Neural progenitor cell (in vitro differentiated cells): Measurements from ENCODE around the gene GLTP. TPM values are rescaled to one million over a fixed set of nuclear protein-coding genes. Genes with fewer than 3 reads are reported as not detected.
"Not testable (repeated sequence)": the region's sequence is repeated elsewhere in the genome, so short reads cannot be mapped to it uniquely, and the experiment has no call there.

ENCODE experiments used
- DNase-seq: peaks from one replicate; pipeline ENCODE4 v3.0.0-alpha.2; 2016; ENCODE audit warnings: low spot score
- H2AFZ ChIP-seq: fragments of 200-600 bp; sonication (generic); replicated peaks from 2 replicates; pipeline ENCODE4 v1.6.1; 2016; ENCODE audit warnings: antibody characterized with exemption
- H3F3A ChIP-seq: fragments of 200-600 bp; sonication (generic); 2 replicates; pipeline ENCODE4 v1.6.1; 2016; ENCODE audit warnings: antibody characterized with exemption, low read depth
- H3K27ac ChIP-seq: fragments of 200-600 bp; sonication (generic); 2 replicates; pipeline ENCODE4 v1.5.1; 2016; ENCODE audit warnings: mild to moderate bottlenecking
- H3K27me3 ChIP-seq: fragments of 200-600 bp; sonication (generic); 2 replicates; pipeline ENCODE4 v1.6.1; 2016; ENCODE audit warnings: mild to moderate bottlenecking, moderate library complexity
- H3K36me3 ChIP-seq: fragments of 200-600 bp; sonication (generic); 2 replicates; pipeline ENCODE4 v1.5.1; 2016
- H3K4me1 ChIP-seq: fragments of 200-600 bp; sonication (generic); 2 replicates; pipeline ENCODE4 v1.6.1; 2016; ENCODE audit warnings: mixed run types
- H3K4me2 ChIP-seq: fragments of 200-600 bp; sonication (generic); 2 replicates; pipeline ENCODE4 v1.6.1; 2016
- H3K4me3 ChIP-seq: fragments of 200-600 bp; sonication (generic); 2 replicates; pipeline ENCODE4 v1.5.1; 2016
- H3K79me2 ChIP-seq: fragments of 200-600 bp; sonication (generic); 2 replicates; pipeline ENCODE4 v1.6.1; 2016; ENCODE audit warnings: low read depth
- H3K9ac ChIP-seq: fragments of 200-600 bp; sonication (generic); 2 replicates; pipeline ENCODE4 v1.6.1; 2016
- H3K9me3 ChIP-seq: fragments of 200-600 bp; sonication (generic); 2 replicates; pipeline ENCODE4 v1.5.1; 2016; ENCODE audit warnings: low read depth
- H4K20me1 ChIP-seq: fragments of 200-600 bp; sonication (generic); 2 replicates; pipeline ENCODE4 v1.6.1; 2016; ENCODE audit warnings: low read depth
- H3K27ac Mint-ChIP-seq: 3 replicates; pipeline ENCODE4 v1.8.0; 2021; ENCODE audit warnings: mixed read lengths
- H3K27me3 Mint-ChIP-seq: 2 replicates; pipeline ENCODE4 v1.8.0; 2022; ENCODE audit warnings: low read depth, mild to moderate bottlenecking, inconsistent platforms, moderate library complexity, mixed read lengths; ENCODE audit not compliant: insufficient read depth
- H3K36me3 Mint-ChIP-seq: 3 replicates; pipeline ENCODE4 v1.8.0; 2021; ENCODE audit warnings: mixed read lengths
- H3K4me1 Mint-ChIP-seq: 3 replicates; pipeline ENCODE4 v1.8.0; 2021; ENCODE audit warnings: mixed read lengths
- H3K4me3 Mint-ChIP-seq: 3 replicates; pipeline ENCODE4 v1.8.0; 2021; ENCODE audit warnings: mild to moderate bottlenecking, moderate library complexity, mixed read lengths
- H3K9me3 Mint-ChIP-seq: 3 replicates; pipeline ENCODE4 v1.8.0; 2020; ENCODE audit warnings: mixed read lengths
- EZH2 ChIP-seq: fragments of 200-600 bp; sonication (generic); IDR thresholded peaks from 2 replicates; pipeline ENCODE4 v1.6.1; 2017; ENCODE audit warnings: antibody characterized with exemption, mild to moderate bottlenecking, moderate library complexity
- EZH2phosphoT487 ChIP-seq: fragments of 200-600 bp; sonication (generic); IDR thresholded peaks from 2 replicates; pipeline ENCODE4 v1.6.1; 2017; ENCODE audit warnings: antibody characterized with exemption
- total RNA-seq: library from RNA; depleted of rRNA; stranded (reverse); fragments of >200 nt; gene quantifications from 2 replicates; pipeline ENCODE4 v1.2.3, GENCODE V29; 2015; ENCODE audit warnings: low replicate concordance
- TF ChIP-seq, protein P1 (sequence below): fragments of 200-600 bp; sonication (generic); IDR thresholded peaks from 2 replicates; pipeline ENCODE4 v1.5.1; 2017; ENCODE audit warnings: antibody characterized with exemption, mild to moderate bottlenecking

GLTP gene
- total RNA-seq, 1 donor from 2014 or later, result 24.0 TPM

DNA sequence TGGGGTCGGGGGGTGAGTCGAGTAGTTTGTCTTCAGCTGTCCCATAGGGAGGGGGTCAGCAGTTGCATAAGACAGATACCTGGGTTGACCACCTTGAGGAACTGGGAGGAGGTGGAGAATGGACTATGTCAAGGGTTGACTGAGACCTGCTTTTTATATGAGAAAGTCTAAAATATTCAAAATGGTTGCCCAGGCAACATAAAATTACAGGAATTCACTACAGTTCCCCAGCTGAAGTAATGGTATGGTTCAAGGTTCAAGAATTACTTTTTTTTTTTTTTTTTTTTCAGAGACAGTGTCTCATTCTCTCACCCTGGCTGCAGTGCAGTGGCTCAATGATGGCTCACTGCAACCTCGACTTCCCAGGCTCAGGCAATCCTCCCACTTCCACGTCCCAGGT is 14.6 kb upstream of the GLTP start:
- Mint-ChIP-seq H3K27ac (no peak overlapping the region), H3K36me3 (no peaks in the 10 kb centered on the region), H3K4me1 (peaks cover 4% of the 10 kb centered on the region), H3K27me3 (peaks cover 9% of the 10 kb centered on the region), H3K4me3 (no peak overlapping the region), H3K9me3 (no peaks in the 10 kb centered on the region)
- no peaks in the 10 kb centered on the region for H3K4me1 ChIP-seq
- H3K4me3 ChIP-seq, result no peak overlapping the region
- H2AFZ ChIP-seq, result no peak overlapping the region
- no peak overlapping the region for H3K9ac ChIP-seq
- H3K79me2 ChIP-seq, result no peaks in the 10 kb centered on the region
- TF ChIP-seq, protein P1, sequence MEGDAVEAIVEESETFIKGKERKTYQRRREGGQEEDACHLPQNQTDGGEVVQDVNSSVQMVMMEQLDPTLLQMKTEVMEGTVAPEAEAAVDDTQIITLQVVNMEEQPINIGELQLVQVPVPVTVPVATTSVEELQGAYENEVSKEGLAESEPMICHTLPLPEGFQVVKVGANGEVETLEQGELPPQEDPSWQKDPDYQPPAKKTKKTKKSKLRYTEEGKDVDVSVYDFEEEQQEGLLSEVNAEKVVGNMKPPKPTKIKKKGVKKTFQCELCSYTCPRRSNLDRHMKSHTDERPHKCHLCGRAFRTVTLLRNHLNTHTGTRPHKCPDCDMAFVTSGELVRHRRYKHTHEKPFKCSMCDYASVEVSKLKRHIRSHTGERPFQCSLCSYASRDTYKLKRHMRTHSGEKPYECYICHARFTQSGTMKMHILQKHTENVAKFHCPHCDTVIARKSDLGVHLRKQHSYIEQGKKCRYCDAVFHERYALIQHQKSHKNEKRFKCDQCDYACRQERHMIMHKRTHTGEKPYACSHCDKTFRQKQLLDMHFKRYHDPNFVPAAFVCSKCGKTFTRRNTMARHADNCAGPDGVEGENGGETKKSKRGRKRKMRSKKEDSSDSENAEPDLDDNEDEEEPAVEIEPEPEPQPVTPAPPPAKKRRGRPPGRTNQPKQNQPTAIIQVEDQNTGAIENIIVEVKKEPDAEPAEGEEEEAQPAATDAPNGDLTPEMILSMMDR, result no peak
- no peak for TF ChIP-seq EZH2phosphoT487
- TF ChIP-seq EZH2, result no peak
- no peaks in the 10 kb centered on the region for H3K36me3 ChIP-seq
- H4K20me1 ChIP-seq, result no peaks in the 10 kb centered on the region
- H3K9me3 ChIP-seq, result no peaks in the 10 kb centered on the region
- peaks cover 10% of the 10 kb centered on the region for H3K27me3 ChIP-seq
- H3K27ac ChIP-seq, result no peak overlapping the region
- no peak for DNase-seq
- H3F3A ChIP-seq, result peaks cover 10% of the 10 kb centered on the region
- H3K4me2 ChIP-seq, result no peak overlapping the region

DNA sequence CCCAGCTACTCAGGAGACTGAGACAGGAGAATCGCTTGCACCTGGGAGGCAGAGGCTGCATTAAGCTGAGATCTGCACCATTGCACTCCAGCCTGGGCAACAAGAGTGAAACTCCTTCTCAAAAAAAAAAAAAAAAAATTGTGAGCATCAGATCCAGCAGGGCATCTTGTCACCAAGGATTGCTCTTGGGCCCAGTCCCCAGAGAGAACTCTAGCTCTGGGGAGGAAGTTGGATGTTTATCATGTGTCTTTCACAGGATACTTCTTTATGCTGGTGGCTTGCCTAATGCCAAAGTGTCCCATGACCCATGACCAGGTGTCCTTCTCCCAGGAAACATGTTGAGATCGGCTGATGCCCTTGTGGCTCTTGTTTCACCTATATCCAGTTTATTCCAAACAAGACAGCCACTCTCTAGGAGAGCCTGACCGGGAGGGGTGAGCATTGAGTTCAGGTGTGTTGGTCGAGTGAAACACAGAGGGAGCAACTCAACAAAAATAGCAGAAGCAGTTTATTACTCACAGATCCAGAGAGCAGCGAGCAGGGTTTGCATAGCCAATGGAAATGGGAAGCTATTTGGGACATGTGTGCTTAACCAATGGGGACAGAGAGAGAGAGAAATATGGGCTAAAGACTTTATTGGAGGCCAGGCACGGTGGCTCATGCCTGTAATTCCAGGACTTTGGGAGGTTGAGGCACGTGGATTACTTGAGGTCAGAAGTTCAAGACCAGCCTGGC is 13.1 kb upstream of the GLTP start:
- no peak overlapping the region for H3K27ac ChIP-seq
- H3K79me2 ChIP-seq, result no peaks in the 10 kb centered on the region
- DNase-seq, result no peak
- TF ChIP-seq EZH2, result no peak
- no peak for TF ChIP-seq EZH2phosphoT487
- TF ChIP-seq, protein P1, result no peak
- H4K20me1 ChIP-seq, result no peaks in the 10 kb centered on the region
- H3F3A ChIP-seq, result no peaks in the 10 kb centered on the region
- H2AFZ ChIP-seq, result no peak overlapping the region
- no peaks in the 10 kb centered on the region for H3K36me3 Mint-ChIP-seq
- peaks cover under 1% of the 10 kb centered on the region for H3K9me3 Mint-ChIP-seq
- H3K9me3 ChIP-seq, result no peaks in the 10 kb centered on the region
- no peaks in the 10 kb centered on the region for H3K36me3 ChIP-seq
- H3K4me1 ChIP-seq, result no peaks in the 10 kb centered on the region
- no peaks in the 10 kb centered on the region for H3K4me1 Mint-ChIP-seq
- H3K27me3 ChIP-seq, result no peaks in the 10 kb centered on the region
- peaks cover 12% of the 10 kb centered on the region for H3K27me3 Mint-ChIP-seq
- H3K4me3 Mint-ChIP-seq, result no peak overlapping the region
- H3K4me2 ChIP-seq, result no peak overlapping the region
- H3K4me3 ChIP-seq, result no peak overlapping the region
- H3K27ac Mint-ChIP-seq, result no peak overlapping the region
- H3K9ac ChIP-seq, result no peak overlapping the region

DNA sequence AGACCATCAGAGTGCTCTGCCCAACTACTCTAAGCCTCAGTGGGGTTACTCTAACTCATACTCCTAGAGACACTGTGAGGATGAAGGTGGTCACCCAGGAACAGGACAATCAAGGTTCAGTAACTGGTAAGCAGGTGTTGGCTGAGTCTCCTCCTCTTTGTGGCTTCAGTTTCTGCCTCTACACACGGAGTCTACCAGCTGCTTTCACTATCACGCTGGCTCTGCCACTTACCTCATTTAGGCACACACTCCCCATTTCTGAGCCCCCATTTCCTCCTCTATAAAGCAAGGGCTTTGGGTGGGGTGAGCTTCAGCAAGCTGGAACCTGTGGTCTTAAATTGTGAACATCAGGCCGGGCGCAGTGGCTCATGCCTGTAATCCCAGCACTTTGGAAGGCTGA is 12.4 kb upstream of the GLTP start:
- Mint-ChIP-seq H3K4me1 (no peaks in the 10 kb centered on the region), H3K27ac (no peak overlapping the region), H3K4me3 (no peak overlapping the region), H3K36me3 (no peaks in the 10 kb centered on the region), H3K27me3 (peaks cover 13% of the 10 kb centered on the region), H3K9me3 (peaks cover 2% of the 10 kb centered on the region)
- Histone ChIP-seq H3K36me3 (no peaks in the 10 kb centered on the region), H3K9ac (no peak overlapping the region), H3K9me3 (no peaks in the 10 kb centered on the region), H3K4me3 (no peak overlapping the region), H3K79me2 (no peaks in the 10 kb centered on the region), H3K27ac (no peak overlapping the region), H3K4me1 (no peaks in the 10 kb centered on the region), H3K27me3 (no peaks in the 10 kb centered on the region), H3K4me2 (no peak overlapping the region), H3F3A (no peaks in the 10 kb centered on the region), H2AFZ (no peak overlapping the region), H4K20me1 (no peaks in the 10 kb centered on the region)
- no peak for DNase-seq
- no peak for TF ChIP-seq EZH2
- TF ChIP-seq EZH2phosphoT487, result no peak

DNA sequence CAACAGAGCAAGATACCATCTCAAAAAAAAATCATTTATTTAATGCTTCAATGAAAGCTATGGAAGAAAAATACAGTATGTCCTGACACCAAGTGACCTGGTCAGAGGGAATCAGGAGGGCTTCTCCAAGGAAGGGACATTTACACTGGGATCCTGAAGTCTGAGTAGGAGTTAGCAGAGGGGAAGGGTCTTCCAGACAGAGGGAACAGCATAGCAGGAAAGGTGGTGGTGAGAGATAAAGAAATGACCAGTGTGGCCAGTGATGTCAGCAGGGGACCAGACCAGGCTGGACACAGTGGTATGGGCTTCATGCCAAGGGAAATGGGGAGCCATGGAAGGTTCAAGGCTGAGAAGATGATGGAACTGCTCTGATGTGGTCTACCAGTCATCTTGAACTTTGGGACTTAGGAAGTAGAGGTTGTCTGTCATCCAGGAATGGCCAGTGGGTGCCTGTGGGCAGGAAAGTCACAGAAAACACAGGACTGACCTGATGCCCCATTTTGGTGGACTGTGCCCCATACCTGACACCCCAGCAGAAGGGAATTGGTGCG is 11.9 kb upstream of the GLTP start:
- H3K4me2 ChIP-seq, result no peak overlapping the region
- no peaks in the 10 kb centered on the region for H3F3A ChIP-seq
- Mint-ChIP-seq H3K27me3 (peaks cover 13% of the 10 kb centered on the region), H3K27ac (no peak overlapping the region), H3K4me3 (no peak overlapping the region), H3K36me3 (no peaks in the 10 kb centered on the region), H3K4me1 (no peaks in the 10 kb centered on the region), H3K9me3 (peaks cover 2% of the 10 kb centered on the region)
- no peaks in the 10 kb centered on the region for H3K27me3 ChIP-seq
- no peaks in the 10 kb centered on the region for H4K20me1 ChIP-seq
- H3K36me3 ChIP-seq, result no peaks in the 10 kb centered on the region
- no peak overlapping the region for H3K27ac ChIP-seq
- no peaks in the 10 kb centered on the region for H3K9me3 ChIP-seq
- H2AFZ ChIP-seq, result no peak overlapping the region
- H3K79me2 ChIP-seq, result no peaks in the 10 kb centered on the region
- no peak overlapping the region for H3K4me3 ChIP-seq
- H3K9ac ChIP-seq, result no peak overlapping the region
- no peak for DNase-seq
- TF ChIP-seq EZH2 (no peak), EZH2phosphoT487 (no peak)
- TF ChIP-seq, protein P1, result no peak
- H3K4me1 ChIP-seq, result no peaks in the 10 kb centered on the region

DNA sequence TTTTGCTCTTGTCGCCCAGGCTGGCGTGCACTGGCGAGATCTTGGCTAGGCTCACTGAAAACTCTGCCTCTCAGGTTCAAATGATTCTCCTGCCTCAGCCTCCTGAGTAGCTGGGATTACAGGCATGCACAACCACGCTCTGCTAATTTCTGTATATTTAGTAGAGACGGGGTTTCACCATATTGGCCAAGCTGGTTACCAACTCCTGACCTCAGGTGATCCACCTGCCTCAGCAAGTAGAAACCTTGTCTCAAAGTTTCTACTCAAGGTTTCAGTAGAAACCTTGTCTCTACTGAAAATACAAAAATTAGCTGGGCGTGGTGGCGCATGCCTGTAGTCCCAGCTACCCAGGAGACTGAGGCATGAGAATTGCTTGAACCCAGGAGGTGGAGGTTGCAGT is 11.4 kb upstream of the GLTP start:
- H3K4me1 Mint-ChIP-seq, H3K9me3 ChIP-seq, H3K27ac Mint-ChIP-seq, H3K27me3 ChIP-seq, DNase-seq, H3K36me3 Mint-ChIP-seq, H3K79me2 ChIP-seq, H3K4me2 ChIP-seq, H3K9ac ChIP-seq, H3K9me3 Mint-ChIP-seq, H3K27ac ChIP-seq, H3K4me3 ChIP-seq, H3K4me1 ChIP-seq, H3K36me3 ChIP-seq, H3F3A ChIP-seq, H4K20me1 ChIP-seq, H2AFZ ChIP-seq, H3K4me3 Mint-ChIP-seq: not testable (repeated sequence)
- H3K27me3 Mint-ChIP-seq, result peaks cover 13% of the 10 kb centered on the region
